ENCODE results near the gene SDK1.

Gene SDK1

DNA sequence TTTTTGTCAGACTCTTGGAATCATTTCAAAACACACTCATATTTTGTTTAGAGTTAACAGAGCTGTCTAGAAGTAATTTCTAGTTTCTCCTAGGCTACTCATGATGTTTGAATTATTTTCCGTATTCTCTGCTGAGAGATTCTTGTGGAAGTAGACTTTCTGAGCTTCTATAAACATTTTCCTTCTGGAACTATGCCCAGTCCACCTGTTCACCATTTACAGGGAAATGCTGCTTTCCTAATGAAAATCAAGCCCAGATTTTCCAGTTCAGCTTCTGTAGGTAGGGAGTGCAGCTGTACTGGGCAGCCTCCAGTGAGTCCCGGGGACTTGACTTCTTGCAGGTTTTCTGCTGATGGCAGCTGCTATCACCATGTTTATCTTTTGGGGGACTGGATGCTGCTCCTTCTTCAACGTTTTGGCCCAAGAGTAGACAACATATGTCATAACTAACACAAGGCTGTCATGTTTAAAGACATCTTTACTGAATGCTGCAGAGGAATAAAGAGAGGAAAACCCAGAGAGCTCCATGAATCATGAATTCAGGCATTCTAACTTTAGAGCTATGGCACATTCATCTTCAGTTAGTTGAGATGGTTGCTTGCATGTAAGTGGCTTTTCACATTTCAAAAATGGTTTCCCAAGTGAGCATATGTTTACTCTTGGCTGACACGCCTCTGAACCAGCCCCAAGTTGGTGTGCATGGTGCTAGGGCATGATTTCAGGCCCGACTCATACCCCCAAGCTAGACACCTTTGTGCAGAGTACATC lies 85.6 kb downstream of the SDK1 start:
- peaks cover 12% of the 10 kb centered on the region; the same call in 1 of the 2 replicates for H3K27me3 ChIP-seq (ENCODE audit: control insufficient read depth, low read length)
- no peak for TF ChIP-seq EZH2phosphoT487 (IDR thresholded peaks at IDR 0.05; ENCODE audit: borderline replicate concordance, low read length)
- TF ChIP-seq, protein P1, sequence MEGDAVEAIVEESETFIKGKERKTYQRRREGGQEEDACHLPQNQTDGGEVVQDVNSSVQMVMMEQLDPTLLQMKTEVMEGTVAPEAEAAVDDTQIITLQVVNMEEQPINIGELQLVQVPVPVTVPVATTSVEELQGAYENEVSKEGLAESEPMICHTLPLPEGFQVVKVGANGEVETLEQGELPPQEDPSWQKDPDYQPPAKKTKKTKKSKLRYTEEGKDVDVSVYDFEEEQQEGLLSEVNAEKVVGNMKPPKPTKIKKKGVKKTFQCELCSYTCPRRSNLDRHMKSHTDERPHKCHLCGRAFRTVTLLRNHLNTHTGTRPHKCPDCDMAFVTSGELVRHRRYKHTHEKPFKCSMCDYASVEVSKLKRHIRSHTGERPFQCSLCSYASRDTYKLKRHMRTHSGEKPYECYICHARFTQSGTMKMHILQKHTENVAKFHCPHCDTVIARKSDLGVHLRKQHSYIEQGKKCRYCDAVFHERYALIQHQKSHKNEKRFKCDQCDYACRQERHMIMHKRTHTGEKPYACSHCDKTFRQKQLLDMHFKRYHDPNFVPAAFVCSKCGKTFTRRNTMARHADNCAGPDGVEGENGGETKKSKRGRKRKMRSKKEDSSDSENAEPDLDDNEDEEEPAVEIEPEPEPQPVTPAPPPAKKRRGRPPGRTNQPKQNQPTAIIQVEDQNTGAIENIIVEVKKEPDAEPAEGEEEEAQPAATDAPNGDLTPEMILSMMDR (IDR thresholded peaks at IDR 0.05; ENCODE audit: low read depth, low read length, poor library complexity, severe bottlenecking): no peak
- no peaks in the 10 kb centered on the region for H3K4me1 ChIP-seq (ENCODE audit: control insufficient read depth, low read length)
- no peak overlapping the region for H3K27ac ChIP-seq (ENCODE audit: low read depth, low read length)
- H3K36me3 ChIP-seq (ENCODE audit: control insufficient read depth, low read length): no peaks in the 10 kb centered on the region
- H4K20me1 ChIP-seq (ENCODE audit: control insufficient read depth, insufficient read depth, low read depth, low read length): no peaks in the 10 kb centered on the region
- H3K9me3 ChIP-seq (ENCODE audit: control insufficient read depth, insufficient read depth, low read length): no peaks in the 10 kb centered on the region
- no peaks in the 10 kb centered on the region for H3K9me2 ChIP-seq (replicated peaks; ENCODE audit: control insufficient read depth, low read length)
- H3K4me2 ChIP-seq (ENCODE audit: low read length): no peak overlapping the region
- H3F3A ChIP-seq (ENCODE audit: control insufficient read depth, insufficient read depth): no peaks in the 10 kb centered on the region
- H3K4me3 ChIP-seq (ENCODE audit: low read length): no peak overlapping the region
- H3K79me2 ChIP-seq (ENCODE audit: control insufficient read depth, low read length): no peaks in the 10 kb centered on the region

DNA sequence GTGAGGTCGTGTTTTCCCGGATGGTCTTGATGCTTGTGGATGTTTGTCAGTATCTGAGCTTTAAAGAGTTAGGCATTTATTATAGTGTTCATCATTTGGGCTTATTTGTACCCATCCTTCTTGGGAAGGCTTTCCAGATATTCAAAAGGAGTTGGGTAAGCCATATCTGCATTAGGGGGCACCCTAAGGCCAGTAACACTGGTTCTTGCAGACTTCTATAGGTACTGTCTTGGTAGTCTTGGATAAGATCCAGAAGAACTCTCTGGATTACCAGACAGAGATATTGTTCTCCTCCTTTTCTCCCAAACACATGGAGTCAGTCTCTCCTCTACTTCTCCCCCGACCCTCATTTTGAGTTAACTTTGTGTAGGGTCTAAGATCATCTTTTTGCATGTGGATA lies 92.8 kb downstream of the SDK1 start:
- H3K79me2 ChIP-seq (ENCODE audit: control insufficient read depth, low read length): no peaks in the 10 kb centered on the region
- H3K9me3 ChIP-seq (ENCODE audit: control insufficient read depth, insufficient read depth, low read length): no peaks in the 10 kb centered on the region
- no peaks in the 10 kb centered on the region for H3K9me2 ChIP-seq (replicated peaks; ENCODE audit: control insufficient read depth, low read length)
- H3K4me3 ChIP-seq (ENCODE audit: low read length): no peak overlapping the region
- no peaks in the 10 kb centered on the region; the same call in 1 of the 2 replicates for H3K27me3 ChIP-seq (ENCODE audit: control insufficient read depth, low read length)
- no peak overlapping the region for H3K27ac ChIP-seq (ENCODE audit: low read depth, low read length)
- no peaks in the 10 kb centered on the region for H3K36me3 ChIP-seq (ENCODE audit: control insufficient read depth, low read length)
- no peaks in the 10 kb centered on the region for H4K20me1 ChIP-seq (ENCODE audit: control insufficient read depth, insufficient read depth, low read depth, low read length)
- TF ChIP-seq, protein P1 (IDR thresholded peaks at IDR 0.05; ENCODE audit: low read depth, low read length, poor library complexity, severe bottlenecking): no peak
- no peak for TF ChIP-seq EZH2phosphoT487 (IDR thresholded peaks at IDR 0.05; ENCODE audit: borderline replicate concordance, low read length)
- H3K4me2 ChIP-seq (ENCODE audit: low read length): no peak overlapping the region
- no peaks in the 10 kb centered on the region for H3K4me1 ChIP-seq (ENCODE audit: control insufficient read depth, low read length)
- H3F3A ChIP-seq (ENCODE audit: control insufficient read depth, insufficient read depth): no peaks in the 10 kb centered on the region

DNA sequence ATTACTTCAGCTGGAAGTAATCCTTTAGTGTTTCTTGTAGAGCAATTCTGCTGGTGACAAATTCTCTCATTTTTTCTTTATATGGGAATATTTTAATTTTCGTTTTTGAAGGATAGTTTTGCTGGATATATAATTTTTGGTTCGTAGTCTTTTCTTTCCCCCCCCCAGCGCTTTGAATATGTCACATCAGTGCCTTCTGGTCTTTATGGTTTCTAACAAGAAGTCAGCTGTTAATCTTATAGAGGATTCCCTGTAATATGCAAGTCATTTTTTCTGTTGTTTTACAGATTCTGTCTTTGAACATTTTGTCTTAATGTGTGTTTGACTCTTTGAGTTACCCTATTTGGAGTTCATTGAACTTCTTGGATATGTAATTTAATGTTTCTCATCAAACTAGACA lies 96.3 kb downstream of the SDK1 start:
- H3K9me2 ChIP-seq (replicated peaks; ENCODE audit: control insufficient read depth, low read length): no peaks in the 10 kb centered on the region
- no peaks in the 10 kb centered on the region for H3K79me2 ChIP-seq (ENCODE audit: control insufficient read depth, low read length)
- H3K4me2 ChIP-seq (ENCODE audit: low read length): no peak overlapping the region
- no peak for TF ChIP-seq EZH2phosphoT487 (IDR thresholded peaks at IDR 0.05; ENCODE audit: borderline replicate concordance, low read length)
- TF ChIP-seq, protein P1 (IDR thresholded peaks at IDR 0.05; ENCODE audit: low read depth, low read length, poor library complexity, severe bottlenecking): no peak
- H3K4me3 ChIP-seq (ENCODE audit: low read length): no peak overlapping the region
- no peaks in the 10 kb centered on the region; the same call in 1 of the 2 replicates for H3K27me3 ChIP-seq (ENCODE audit: control insufficient read depth, low read length)
- H3K9me3 ChIP-seq (ENCODE audit: control insufficient read depth, insufficient read depth, low read length): no peaks in the 10 kb centered on the region
- H3K36me3 ChIP-seq (ENCODE audit: control insufficient read depth, low read length): no peaks in the 10 kb centered on the region
- no peaks in the 10 kb centered on the region for H3K4me1 ChIP-seq (ENCODE audit: control insufficient read depth, low read length)
- no peaks in the 10 kb centered on the region for H4K20me1 ChIP-seq (ENCODE audit: control insufficient read depth, insufficient read depth, low read depth, low read length)
- H3F3A ChIP-seq (ENCODE audit: control insufficient read depth, insufficient read depth): no peaks in the 10 kb centered on the region
- H3K27ac ChIP-seq (ENCODE audit: low read depth, low read length): no peak overlapping the region

All from DOHH2 (cell line).